Calu3 (cell line): ENCODE measurements around the gene RNF17. TPM values are rescaled to one million over a fixed set of nuclear protein-coding genes. Genes with fewer than 3 reads are reported as not detected.

ENCODE experiments used
- BruUV-seq: library from RNA; stranded (reverse); fragments of 400-500 nt; replicated peaks from 2 replicates; lab custom pipeline; 2021; lab: Mats Ljungman, UMichigan
- CTCF ChIA-PET: fragments of 300-600 bp; sonication (Branson Sonifier 250); formaldehyde crosslinking; loops from one replicate; lab custom pipeline; 2022; ENCODE audit warnings: antibody characterized with exemption; lab: Charles Lee
- DNase-seq: peaks from one replicate; pipeline ENCODE4 v3.0.0; 2022
- H3K27ac Mint-ChIP-seq: one replicate; pipeline ENCODE4 v1.8.0; 2022; ENCODE audit warnings: mixed read lengths; ENCODE audit not compliant: unreplicated experiment
- H3K27me3 Mint-ChIP-seq: one replicate; pipeline ENCODE4 v1.8.0; 2022; ENCODE audit warnings: mixed read lengths; ENCODE audit not compliant: unreplicated experiment
- H3K36me3 Mint-ChIP-seq: one replicate; pipeline ENCODE4 v1.8.0; 2022; ENCODE audit warnings: mild to moderate bottlenecking, moderate library complexity, mixed read lengths; ENCODE audit not compliant: insufficient read depth, unreplicated experiment
- H3K4me1 Mint-ChIP-seq: one replicate; pipeline ENCODE4 v1.8.0; 2022; ENCODE audit warnings: mild to moderate bottlenecking, low read depth, mixed read lengths; ENCODE audit not compliant: unreplicated experiment
- H3K4me3 Mint-ChIP-seq: one replicate; pipeline ENCODE4 v1.8.0; 2022; ENCODE audit warnings: mild to moderate bottlenecking, low read depth, moderate library complexity, mixed read lengths; ENCODE audit not compliant: unreplicated experiment
- H3K9me3 Mint-ChIP-seq: one replicate; pipeline ENCODE4 v1.8.0; 2022; ENCODE audit warnings: low read depth, mixed read lengths; ENCODE audit not compliant: unreplicated experiment
- CTCF ChIP-seq: fragments of 200-600 bp; IDR thresholded peaks from one replicate; pipeline ENCODE4 v1.8.0; 2022; ENCODE audit warnings: antibody characterized with exemption; ENCODE audit not compliant: unreplicated experiment
- intact Hi-C: fragments of 100-400 bp; cut with micrococcal nuclease; formaldehyde crosslinking; loops from one replicate; pipeline ENCODE4 v1.10.0; 2022; ENCODE audit not compliant: unreplicated experiment
- total RNA-seq: library from RNA; stranded (reverse); gene quantifications from 2 replicates; pipeline ENCODE4 v1.2.3, GENCODE V29; 2022

RNF17 gene
- total RNA-seq, 1 experiment from 2014 or later, result not detected

- Mint-ChIP-seq H3K27me3 (peaks cover 31% of the 10 kb centered on the region), H3K36me3 (no peaks in the 10 kb centered on the region), H3K4me3 (no peak overlapping the region), H3K9me3 (no peaks in the 10 kb centered on the region), H3K4me1 (no peaks in the 10 kb centered on the region), H3K27ac (no peak overlapping the region)
- no peak for DNase-seq
- TF ChIP-seq CTCF, result no peak
- BruUV-seq, result no TSS peak
- intact Hi-C loops, result no loop called here
- CTCF ChIA-PET, result interaction anchor here (0.6 kb wide), 1 partner anchor 73 kb away, joined by 3 read pairs; no protein-coding TSS in a partner anchor
These were observed 45.6 kb upstream of the RNF17 start for GRCh38 chr13:24718192-24718965.

- Mint-ChIP-seq H3K4me1 (no peaks in the 10 kb centered on the region), H3K36me3 (no peaks in the 10 kb centered on the region), H3K27me3 (peaks cover 33% of the 10 kb centered on the region), H3K27ac (no peak overlapping the region), H3K4me3 (no peak overlapping the region), H3K9me3 (no peaks in the 10 kb centered on the region)
- intact Hi-C loops, result no loop called here
- no peak for DNase-seq
- CTCF ChIA-PET, result no interaction called here
- TF ChIP-seq CTCF, result no peak
- no TSS peak for BruUV-seq
These were observed 44.8 kb upstream of the RNF17 start for GRCh38 chr13:24719139-24719538.

- CTCF ChIA-PET, result no interaction called here
- no peak for DNase-seq
- intact Hi-C loops, result no loop called here
- Mint-ChIP-seq H3K36me3 (no peaks in the 10 kb centered on the region), H3K27ac (no peak overlapping the region), H3K9me3 (no peaks in the 10 kb centered on the region), H3K4me1 (no peaks in the 10 kb centered on the region), H3K4me3 (no peak overlapping the region), H3K27me3 (peaks cover 57% of the 10 kb centered on the region)
- no TSS peak for BruUV-seq
- TF ChIP-seq CTCF, result no peak
These were observed 40.8 kb upstream of the RNF17 start for GRCh38 chr13:24723206-24723605.

GRCh38 chr13:24724714-24725113, 39.3 kb upstream of the RNF17 start:
- intact Hi-C loops, result loop anchor here (5.0 kb wide), 1 partner anchor 407 kb away; no protein-coding TSS in a partner anchor
- TF ChIP-seq CTCF, result no peak
- CTCF ChIA-PET, result interaction anchor here (1.1 to 1.4 kb wide), 2 partner anchors 41 to 119 kb away, joined by 3 read pairs; no protein-coding TSS in a partner anchor
- H3K9me3 Mint-ChIP-seq, result no peaks in the 10 kb centered on the region
- H3K27ac Mint-ChIP-seq, result no peak overlapping the region
- no peaks in the 10 kb centered on the region for H3K4me1 Mint-ChIP-seq
- BruUV-seq, result no TSS peak
- H3K4me3 Mint-ChIP-seq, result no peak overlapping the region
- DNase-seq, result no peak
- H3K36me3 Mint-ChIP-seq, result no peaks in the 10 kb centered on the region
- H3K27me3 Mint-ChIP-seq, result peaks cover 48% of the 10 kb centered on the region
